HG03342 (cell line): Measurements from ENCODE around the gene RPE65.
A peak's percentile ranks its signal among the peaks of the same experiment; 100 is the strongest.
"Not testable (repeated sequence)": the region's sequence is repeated elsewhere in the genome, so short reads cannot be mapped to it uniquely, and the experiment has no call there.

ENCODE experiments used
- ATAC-seq: cut with Tn5 transposase; IDR thresholded peaks from one replicate; pipeline ENCODE4 v1.9.1; 2021; ENCODE audit warnings: mild to moderate bottlenecking, moderate library complexity; ENCODE audit not compliant: unreplicated experiment

Gene RPE65

GRCh38 chr1:68449901-68450300 lies at the start of gene RPE65:
Gene RPE65 (minus strand): TSS chr1:68449954. CDS start chr1:68449905, 49 bp downstream.
- no peak for ATAC-seq

- ATAC-seq = peak; percentile 15
These were observed 47.6 kb upstream of the RPE65 start for GRCh38 chr1:68497358-68497698.

- peak; percentile 97 for ATAC-seq
These were observed 47.1 kb upstream of the RPE65 start, which contains the start of gene DEPDC1 for GRCh38 chr1:68496680-68497357. Gene DEPDC1 (minus strand): TSS chr1:68497082. CDS start chr1:68496999, 83 bp downstream.

GRCh38 chr1:68495968-68496679 lies 46.4 kb upstream of the RPE65 start:
- ATAC-seq = peak; percentile 22

- ATAC-seq = no peak
These were observed 45.8 kb upstream of the RPE65 start for GRCh38 chr1:68495532-68495931.

GRCh38 chr1:68493193-68493592 lies 43.4 kb upstream of the RPE65 start:
- no peak for ATAC-seq

- not testable (repeated sequence) for ATAC-seq
These were observed 42.5 kb upstream of the RPE65 start for GRCh38 chr1:68492255-68492654.

- ATAC-seq = no peak
These were observed 40.4 kb upstream of the RPE65 start for GRCh38 chr1:68490046-68490651.

- ATAC-seq = no peak
These were observed 35.8 kb upstream of the RPE65 start for GRCh38 chr1:68485431-68486022.

GRCh38 chr1:68484618-68485017 lies 34.9 kb upstream of the RPE65 start:
- no peak for ATAC-seq

GRCh38 chr1:68481041-68481440 lies 31.3 kb upstream of the RPE65 start:
- no peak for ATAC-seq

GRCh38 chr1:68479501-68479900 lies 29.7 kb upstream of the RPE65 start:
- ATAC-seq = no peak

GRCh38 chr1:68478662-68479061 lies 28.9 kb upstream of the RPE65 start:
- no peak for ATAC-seq

- ATAC-seq = not testable (repeated sequence)
These were observed 26.9 kb upstream of the RPE65 start for GRCh38 chr1:68476626-68477025.

GRCh38 chr1:68473060-68473459 lies 23.3 kb upstream of the RPE65 start:
- ATAC-seq = no peak

GRCh38 chr1:68470388-68470970 lies 20.7 kb upstream of the RPE65 start:
- ATAC-seq = no peak

GRCh38 chr1:68464891-68465290 lies 15.1 kb upstream of the RPE65 start:
- no peak for ATAC-seq

- ATAC-seq = no peak
These were observed 11.2 kb upstream of the RPE65 start for GRCh38 chr1:68460935-68461334.

- ATAC-seq = no peak
These were observed 10.0 kb upstream of the RPE65 start for GRCh38 chr1:68459796-68460195.

GRCh38 chr1:68459091-68459490 lies 9.3 kb upstream of the RPE65 start:
- no peak for ATAC-seq

GRCh38 chr1:68456202-68456601 lies 6.4 kb upstream of the RPE65 start:
- no peak for ATAC-seq
